Natural killer cell (primary cell): ENCODE measurements around the gene FCHO2. TPM values are rescaled to one million over a fixed set of nuclear protein-coding genes. Genes with fewer than 3 reads are reported as not detected.

Experiments used
- ATAC-seq, 3 donors: fragments of 150-1000 bp in 2 of 3; fragments of 200-7000 bp in 1 of 3; cut with Tn5 transposase; 1 replicate in 1 of 3; 2 replicates in 2 of 3; pipeline ENCODE4 v1.10.0; 2021; ENCODE audit warnings: mild to moderate bottlenecking in 2 of 3, moderate library complexity in 2 of 3
- DNase-seq, 2 donors: peaks; one replicate each; pipeline versions ENCODE4 v3.0.0 to v3.0.0-alpha.2; 2013 to 2021; ENCODE audit warnings: mixed read lengths in 1 of 2
- H3K27ac ChIP-seq: one replicate; pipeline ENCODE4 v1.5.1; 2013; ENCODE audit warnings: mild to moderate bottlenecking, low read length
- H3K27me3 ChIP-seq: one replicate; pipeline ENCODE4 v1.6.1; 2013; ENCODE audit warnings: low read length; ENCODE audit not compliant: control insufficient read depth, insufficient read depth
- H3K36me3 ChIP-seq: one replicate; pipeline ENCODE4 v1.6.1; 2013; ENCODE audit warnings: low read length; ENCODE audit not compliant: control insufficient read depth, insufficient read depth
- H3K4me1 ChIP-seq: one replicate; pipeline ENCODE4 v1.6.1; 2013; ENCODE audit warnings: low read length; ENCODE audit not compliant: control insufficient read depth, insufficient read depth
- H3K4me3 ChIP-seq: one replicate; pipeline ENCODE4 v1.5.1; 2013; ENCODE audit warnings: low read length
- H3K9me3 ChIP-seq: one replicate; pipeline ENCODE4 v1.6.1; 2013; ENCODE audit warnings: low read length; ENCODE audit not compliant: control insufficient read depth, insufficient read depth
- H3K27ac Mint-ChIP-seq, 2 donors: one replicate each; pipeline ENCODE4 v1.8.0; 2022; ENCODE audit warnings: mild to moderate bottlenecking in 2 of 2, mixed read lengths in 2 of 2, moderate library complexity in 1 of 2
- H3K27me3 Mint-ChIP-seq, 2 donors: one replicate each; pipeline ENCODE4 v1.8.0; 2022; ENCODE audit warnings: low read depth in 2 of 2, mixed read lengths in 2 of 2
- H3K36me3 Mint-ChIP-seq: one replicate; pipeline ENCODE4 v1.8.0; 2022; ENCODE audit warnings: mixed read lengths
- H3K4me1 Mint-ChIP-seq, 2 donors: one replicate each; pipeline ENCODE4 v1.8.0; 2022; ENCODE audit warnings: mixed read lengths in 2 of 2
- H3K4me3 Mint-ChIP-seq: one replicate; pipeline ENCODE4 v1.8.0; 2022; ENCODE audit warnings: mild to moderate bottlenecking, moderate library complexity, mixed read lengths
- H3K9me3 Mint-ChIP-seq, 2 donors: one replicate each; pipeline ENCODE4 v1.8.0; 2022; ENCODE audit warnings: mixed read lengths in 2 of 2
- CTCF ChIP-seq: fragments of 200-600 bp; IDR thresholded peaks from one replicate; pipeline ENCODE4 v1.8.0; 2022; ENCODE audit warnings: antibody characterized with exemption
- WGBS: methylation state at CpG from one replicate; pipeline ENCODE4 v1.1.7; 2013; ENCODE audit warnings: missing lambda C conversion rate; ENCODE audit not compliant: insufficient coverage; 5-methylcytosine and 5-hydroxymethylcytosine counted together
- intact Hi-C: fragments of 100-400 bp; cut with micrococcal nuclease; formaldehyde crosslinking; loops from one replicate; pipeline ENCODE4 v1.14.2; 2022
- total RNA-seq, 4 donors: library from RNA; stranded (reverse); fragments of 120-200 nt in 1 of 4; gene quantifications; one replicate each; pipeline versions ENCODE4 v1.2.3 to v1.2.4, GENCODE V29; 2013 to 2022

Gene FCHO2
- total RNA-seq, 3 donors from 2014 or later (not counting 1 experiment from before 2014, with no cell fraction given) = 18.5 to 23.4 (median 22.7) TPM

GRCh38 chr5:73112359-73112758 is 156.5 kb downstream of the FCHO2 start:
- ATAC-seq (no peak), DNase-seq (no peak)
- H3K9me3 Mint-ChIP-seq = no peaks in the 10 kb centered on the region
- WGBS = 64% methylated on average over 1 of the region's 1 CpG
- H3K36me3 ChIP-seq = no peaks in the 10 kb centered on the region
- H3K27ac ChIP-seq = no peak overlapping the region
- peaks cover 13% of the 10 kb centered on the region for H3K27me3 ChIP-seq
- H3K27me3 Mint-ChIP-seq = peaks cover 38 to 59% of the 10 kb centered on the region in 2 donors
- H3K4me1 ChIP-seq = no peaks in the 10 kb centered on the region
- H3K4me3 Mint-ChIP-seq = no peak overlapping the region
- H3K27ac Mint-ChIP-seq = no peak overlapping the region
- no peak for TF ChIP-seq CTCF
- no peaks in the 10 kb centered on the region for H3K9me3 ChIP-seq
- intact Hi-C loops = no loop called here
- H3K36me3 Mint-ChIP-seq = no peaks in the 10 kb centered on the region
- peaks cover 0 to 4% of the 10 kb centered on the region in 2 donors for H3K4me1 Mint-ChIP-seq
- no peak overlapping the region for H3K4me3 ChIP-seq

- no peak for TF ChIP-seq CTCF
- Histone ChIP-seq H3K27ac (no peak overlapping the region), H3K27me3 (peaks cover 13% of the 10 kb centered on the region), H3K9me3 (no peaks in the 10 kb centered on the region), H3K4me3 (no peak overlapping the region), H3K36me3 (no peaks in the 10 kb centered on the region), H3K4me1 (no peaks in the 10 kb centered on the region)
- Mint-ChIP-seq H3K27ac (no peak overlapping the region), H3K4me1 (peaks cover 0 to 4% of the 10 kb centered on the region in 2 donors), H3K9me3 (no peaks in the 10 kb centered on the region), H3K27me3 (peaks cover 35 to 56% of the 10 kb centered on the region in 2 donors), H3K36me3 (no peaks in the 10 kb centered on the region), H3K4me3 (no peak overlapping the region)
- ATAC-seq = no peak
- WGBS = 84% methylated on average over 3 of the region's 3 CpGs
- intact Hi-C loops = no loop called here
- DNase-seq = no peak
Measured at GRCh38 chr5:73114044-73114688, 158.3 kb downstream of the FCHO2 start.

- H3K27ac Mint-ChIP-seq = no peak overlapping the region
- no peaks in the 10 kb centered on the region for H3K36me3 Mint-ChIP-seq
- Histone ChIP-seq H3K27ac (no peak overlapping the region), H3K4me1 (peaks cover 6% of the 10 kb centered on the region), H3K27me3 (peaks cover 14% of the 10 kb centered on the region), H3K36me3 (no peaks in the 10 kb centered on the region), H3K9me3 (no peaks in the 10 kb centered on the region), H3K4me3 (no peak overlapping the region)
- ATAC-seq (no peak), DNase-seq (no peak)
- H3K9me3 Mint-ChIP-seq = no peaks in the 10 kb centered on the region
- peaks cover 33 to 48% of the 10 kb centered on the region in 2 donors for H3K27me3 Mint-ChIP-seq
- 68% methylated on average over 3 of the region's 4 CpGs for WGBS
- intact Hi-C loops = no loop called here
- no peak for TF ChIP-seq CTCF
- H3K4me1 Mint-ChIP-seq = peaks cover 0 to 4% of the 10 kb centered on the region in 2 donors
- H3K4me3 Mint-ChIP-seq = no peak overlapping the region
Measured at GRCh38 chr5:73115399-73116051, 159.7 kb downstream of the FCHO2 start.
